Measurements from ENCODE around the gene POLE.

POLE gene

GRCh38 chr12:132625731-132626430 is 61.3 kb downstream of the POLE start:
- no peak for DNase-seq

- DNase-seq: no peak
Observed at GRCh38 chr12:132624910-132625630, 62.1 kb downstream of the POLE start.

GRCh38 chr12:132624186-132624855 is 62.8 kb downstream of the POLE start:
- DNase-seq: no peak

- no peak for DNase-seq
Observed at GRCh38 chr12:132623072-132623869, 63.9 kb downstream of the POLE start.

- no peak for DNase-seq
Observed at GRCh38 chr12:132622437-132623071, 64.6 kb downstream of the POLE start.

- no peak for DNase-seq
Observed at GRCh38 chr12:132621657-132622435, 65.3 kb downstream of the POLE start.

- no peak for DNase-seq
Observed at GRCh38 chr12:132620899-132621656, 66.1 kb downstream of the POLE start.

GRCh38 chr12:132620113-132620898 is 66.8 kb downstream of the POLE start:
- DNase-seq: no peak

GRCh38 chr12:132619386-132620112 is 67.6 kb downstream of the POLE start:
- no peak for DNase-seq

- no peak for DNase-seq
Observed at GRCh38 chr12:132619071-132619385, 68.1 kb downstream of the POLE start.

- DNase-seq: no peak
Observed at GRCh38 chr12:132618683-132619043, 68.5 kb downstream of the POLE start, which contains the start of gene P2RX2. Gene P2RX2 (plus strand): TSS chr12:132618776. CDS start chr12:132618817, 41 bp downstream.

- no peak for DNase-seq
Observed at GRCh38 chr12:132617822-132618682, 69.1 kb downstream of the POLE start.

GRCh38 chr12:132617135-132617701 is 69.9 kb downstream of the POLE start:
- DNase-seq: no peak

GRCh38 chr12:132615579-132616038 is 71.5 kb downstream of the POLE start:
- no peak for DNase-seq

- DNase-seq: peak; percentile 73
Observed at GRCh38 chr12:132614861-132615578, 72.1 kb downstream of the POLE start.

- no peak for DNase-seq
Observed at GRCh38 chr12:132614029-132614428, 73.1 kb downstream of the POLE start.

GRCh38 chr12:132611620-132612019 is 75.5 kb downstream of the POLE start:
- no peak for DNase-seq
